Stimulated activated CD4-positive, alpha-beta T cell treated with anti-CD3 and anti-CD28 coated beads, TNF-alpha, amount 100 ng/mL, for 4 hours (primary cell): ENCODE results near the gene GLRX3.
"Not testable (repeated sequence)": the region's sequence is repeated elsewhere in the genome, so short reads cannot be mapped to it uniquely, and the experiment has no call there.

Experiments used
- DNase-seq, 3 experiments: peaks; one replicate each; pipeline ENCODE4 v3.0.0-alpha.2; 2020; ENCODE audit warnings: low read depth in 3 of 3

Gene GLRX3

DNA sequence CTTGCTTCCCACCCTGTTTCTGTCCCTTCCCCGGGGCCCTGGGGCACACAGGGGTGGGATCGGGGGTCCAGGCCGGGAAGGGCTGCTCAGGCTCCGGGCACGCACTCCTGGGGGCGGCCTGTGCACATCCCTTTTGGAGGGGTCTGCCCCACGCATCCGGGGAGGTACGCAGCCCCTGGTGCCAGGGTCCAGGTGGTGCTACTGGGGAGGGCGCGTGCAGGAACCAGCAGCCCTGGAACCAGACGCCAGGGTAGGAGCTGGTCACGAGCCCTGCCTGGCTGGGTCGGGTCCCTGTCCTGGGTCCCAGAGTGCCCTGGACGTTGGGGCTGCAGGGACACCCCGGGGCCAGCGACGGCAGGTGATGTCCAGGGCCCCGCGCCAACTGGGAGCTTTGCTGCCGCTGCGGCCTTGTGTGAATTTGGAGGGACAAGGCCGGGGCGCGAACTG lies 53.4 kb downstream of the GLRX3 start:
- no peak for DNase-seq

DNA sequence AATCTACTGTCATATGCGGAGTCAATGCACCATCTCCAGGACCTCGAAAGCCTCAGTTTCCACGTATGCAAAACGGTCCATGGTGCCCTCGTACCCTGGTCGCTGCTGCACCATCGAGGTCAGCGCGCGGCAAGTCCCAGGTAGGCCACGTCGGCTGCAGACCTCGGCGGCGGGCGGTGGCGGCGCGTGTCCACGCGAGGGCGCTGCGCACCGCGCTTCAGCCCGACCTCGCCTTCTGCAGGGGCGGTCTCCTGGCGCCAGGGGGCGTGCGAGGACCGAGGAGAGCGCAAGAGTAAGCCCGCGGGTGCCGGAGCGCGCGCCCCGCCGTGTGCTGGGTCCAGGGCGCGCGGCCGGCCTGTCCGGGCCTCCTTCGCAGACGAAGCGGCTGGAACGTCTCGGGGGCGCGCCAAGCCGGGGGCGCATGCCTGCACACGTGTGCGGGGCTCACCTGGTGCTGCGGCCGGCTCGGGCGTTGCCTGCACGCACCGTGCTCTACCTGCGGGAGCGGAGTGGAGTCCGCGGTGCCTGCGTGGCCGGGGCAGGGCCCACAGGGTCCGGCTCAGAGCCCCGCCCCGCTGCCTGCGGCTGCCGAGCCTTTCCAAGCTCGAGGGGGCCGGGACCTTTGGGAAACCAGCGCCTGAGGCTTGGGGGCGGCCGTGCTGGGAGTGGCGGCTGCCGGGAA lies 54.0 kb downstream of the GLRX3 start:
- peak; percentile 77 to 90 (median 79) for DNase-seq

DNA sequence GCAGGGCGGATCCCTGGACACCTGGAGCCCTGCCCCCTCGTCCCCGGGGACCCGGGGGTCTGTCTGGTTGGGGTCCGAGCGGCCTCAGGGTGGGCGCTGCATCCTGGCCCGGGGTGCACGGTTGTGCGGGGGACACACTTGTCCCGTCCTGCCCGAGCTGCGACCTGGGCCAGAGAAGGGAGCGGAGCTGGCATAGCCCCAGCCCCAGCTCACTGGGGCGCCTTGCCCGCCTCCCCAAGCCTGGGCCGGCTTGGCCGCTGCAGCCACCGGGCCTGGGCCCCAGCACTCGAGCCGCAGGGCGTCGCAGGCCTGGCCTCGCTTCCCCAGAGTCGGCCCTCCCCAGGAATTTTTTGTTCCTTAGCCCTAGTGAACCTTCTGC lies 54.5 kb downstream of the GLRX3 start:
- DNase-seq, result no peak

DNA sequence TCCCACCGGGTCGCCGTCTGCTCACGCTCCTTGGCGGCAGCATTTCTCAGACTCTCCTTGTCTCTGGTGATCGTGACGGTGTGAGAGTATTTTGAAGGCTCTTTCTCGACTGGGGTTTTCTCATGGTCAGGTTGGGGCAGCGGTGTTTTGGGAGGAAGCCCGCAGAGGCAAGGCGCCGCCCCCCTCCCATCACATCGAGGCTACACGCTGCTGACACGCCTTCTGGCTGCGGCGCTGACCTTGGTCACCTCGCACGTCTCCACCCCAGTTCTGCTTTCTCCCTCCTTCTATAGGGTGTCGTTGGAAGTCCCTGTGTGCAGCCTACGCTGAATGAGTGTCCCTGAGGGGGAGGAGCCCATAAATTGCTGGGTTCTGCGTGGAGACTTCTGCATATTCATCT lies 55.2 kb downstream of the GLRX3 start:
- no peak for DNase-seq

DNA sequence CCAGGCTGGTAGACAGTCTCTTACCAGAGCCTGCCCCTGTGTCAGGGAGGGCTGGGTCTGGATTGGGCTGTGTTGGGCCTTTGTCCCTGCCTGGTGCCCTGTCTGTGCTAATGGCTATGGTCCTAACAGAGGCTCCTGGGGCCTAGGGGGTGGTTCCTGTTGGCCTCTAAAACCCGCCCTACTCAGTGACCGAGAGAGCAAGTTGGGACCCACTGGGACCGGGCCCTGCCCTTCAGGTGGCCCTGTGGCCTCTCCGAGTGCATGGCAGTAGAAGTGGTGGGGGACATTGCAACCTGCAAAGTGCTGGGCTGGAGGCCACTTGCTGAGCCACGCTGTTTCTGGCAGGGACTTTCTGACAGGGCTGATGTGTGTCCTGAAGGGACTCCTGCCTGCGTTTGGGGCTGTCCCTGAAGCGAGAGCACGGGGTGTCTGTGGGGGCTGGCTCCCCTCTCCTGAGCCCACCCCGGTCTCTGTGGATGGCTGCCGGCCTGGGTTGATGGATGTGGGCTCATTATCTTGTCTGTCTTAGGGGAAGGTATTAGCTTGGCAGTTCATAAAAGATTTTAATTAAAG lies 56.2 kb downstream of the GLRX3 start:
- DNase-seq, result no peak

DNA sequence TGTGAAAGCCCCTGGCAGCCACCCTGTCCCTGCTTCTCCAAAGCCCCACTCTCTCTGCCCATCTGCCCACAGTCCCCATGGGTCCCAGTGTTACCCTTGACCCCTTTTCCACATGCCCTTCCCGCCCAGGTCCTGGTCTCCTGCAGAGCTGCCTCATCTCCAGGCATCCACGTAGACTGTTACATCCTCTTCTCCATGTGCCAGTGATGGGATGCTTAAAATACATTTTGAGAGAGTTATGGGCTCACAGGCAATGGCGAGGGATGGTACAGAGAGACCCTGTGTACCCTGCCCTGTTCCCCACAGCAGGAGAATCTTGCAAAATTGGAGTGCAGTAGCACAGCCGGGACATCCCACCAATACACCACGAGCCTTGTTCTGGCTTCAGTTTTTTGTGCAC lies 56.8 kb downstream of the GLRX3 start:
- no peak for DNase-seq

DNA sequence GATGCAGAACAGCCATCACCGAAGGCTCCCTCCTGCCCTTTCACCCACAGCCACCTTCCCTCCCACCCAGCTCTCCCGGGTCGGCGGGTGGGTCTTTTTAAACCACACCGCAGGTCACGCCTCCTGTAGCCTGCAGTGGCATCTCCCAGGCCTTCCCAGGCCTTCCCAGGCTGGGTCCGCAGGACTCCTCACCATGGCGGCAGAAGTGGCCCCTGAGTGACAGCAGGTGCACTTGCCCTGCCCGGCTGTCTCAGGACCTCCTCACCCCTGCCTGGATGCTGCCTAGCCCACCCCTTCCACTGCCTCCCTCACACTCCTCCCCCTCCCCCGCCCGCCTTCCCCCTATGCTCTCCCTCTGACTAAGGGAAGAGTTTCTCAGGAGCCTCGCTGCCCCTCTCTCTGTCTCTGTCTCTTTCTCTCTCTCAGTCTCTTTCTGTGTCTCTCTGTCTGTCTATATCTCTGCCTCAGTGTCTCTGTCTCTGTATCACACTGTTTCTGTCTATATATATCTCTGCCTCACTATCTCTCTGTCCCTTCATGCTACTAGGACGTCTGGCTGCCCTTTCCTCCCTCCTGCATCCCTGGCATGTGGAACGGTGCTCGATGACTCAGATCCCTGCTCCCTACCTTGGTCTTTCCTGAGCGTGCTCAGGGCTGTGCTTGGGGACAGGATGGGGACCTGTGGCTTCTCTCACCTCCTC lies 57.5 kb downstream of the GLRX3 start:
- no peak for DNase-seq

DNA sequence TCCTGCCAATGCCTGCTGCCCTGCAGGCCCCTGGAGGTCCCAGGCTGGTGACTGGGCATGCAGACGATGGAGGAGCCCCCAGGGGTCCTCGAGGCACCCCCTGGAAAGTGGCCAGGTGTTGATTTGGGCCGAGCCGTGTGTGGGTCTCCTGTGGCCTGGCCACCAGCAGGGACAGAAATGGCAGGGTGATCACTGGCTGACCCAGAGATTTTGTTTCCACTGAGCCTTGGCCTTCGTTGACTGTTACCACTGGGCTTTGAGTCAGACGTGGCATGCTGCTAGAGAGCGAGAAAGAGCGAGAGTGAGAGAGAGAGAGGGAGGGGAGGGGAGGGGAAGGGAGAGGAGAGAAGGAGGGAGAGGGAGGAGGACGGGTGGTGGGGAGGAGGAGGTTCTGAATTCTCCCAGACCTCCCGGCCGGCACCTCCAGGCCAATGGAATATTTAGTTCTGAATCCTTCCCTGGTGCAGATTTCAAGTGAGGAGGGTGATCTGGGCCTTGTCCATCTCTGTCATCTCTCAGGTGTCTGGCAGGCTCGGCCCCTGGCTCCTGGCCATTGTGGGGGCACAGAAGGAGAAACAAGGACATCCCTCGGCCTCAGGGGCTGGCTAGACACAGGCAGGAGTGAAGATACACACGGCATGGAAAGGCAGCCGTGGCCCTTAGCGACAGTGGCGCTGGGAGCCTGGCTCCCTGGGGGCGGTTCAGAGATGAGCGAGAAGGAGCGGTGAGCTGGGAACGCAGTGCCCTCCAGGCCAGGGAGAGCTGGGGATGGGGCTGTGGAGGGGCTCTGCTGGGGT lies 58.2 kb downstream of the GLRX3 start:
- DNase-seq, result no peak

DNA sequence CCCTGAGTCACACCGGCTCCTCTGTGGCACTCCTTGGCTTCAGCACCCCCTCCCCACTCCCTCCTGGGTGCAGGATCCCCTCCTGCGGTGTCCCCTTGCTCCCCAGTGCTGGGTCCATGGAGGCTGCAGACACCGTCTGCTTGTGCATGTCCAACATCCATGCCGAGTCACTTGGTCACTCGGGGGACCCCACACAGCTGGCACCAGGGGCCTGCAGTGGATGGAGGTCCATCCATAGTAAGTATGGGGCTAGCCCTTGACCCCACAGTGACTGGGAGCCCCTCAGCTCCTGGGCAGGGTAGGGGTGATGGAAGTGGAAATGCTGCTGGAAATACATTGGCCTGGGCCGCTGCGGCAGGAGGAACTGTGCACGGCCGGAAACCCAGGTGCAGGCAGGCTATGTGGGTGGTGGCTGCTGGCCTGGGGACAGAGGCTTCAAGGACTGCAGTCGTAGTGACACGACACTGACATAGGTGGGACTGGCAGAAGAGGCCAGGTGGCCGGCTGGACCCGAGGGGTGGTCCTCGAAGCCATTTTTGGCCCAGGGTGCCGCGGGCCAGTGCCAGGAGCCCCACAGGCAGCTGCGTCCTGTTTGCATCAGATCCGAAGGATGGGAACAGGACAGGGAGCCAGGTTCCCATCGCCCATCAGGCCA lies 58.9 kb downstream of the GLRX3 start:
- no peak for DNase-seq

DNA sequence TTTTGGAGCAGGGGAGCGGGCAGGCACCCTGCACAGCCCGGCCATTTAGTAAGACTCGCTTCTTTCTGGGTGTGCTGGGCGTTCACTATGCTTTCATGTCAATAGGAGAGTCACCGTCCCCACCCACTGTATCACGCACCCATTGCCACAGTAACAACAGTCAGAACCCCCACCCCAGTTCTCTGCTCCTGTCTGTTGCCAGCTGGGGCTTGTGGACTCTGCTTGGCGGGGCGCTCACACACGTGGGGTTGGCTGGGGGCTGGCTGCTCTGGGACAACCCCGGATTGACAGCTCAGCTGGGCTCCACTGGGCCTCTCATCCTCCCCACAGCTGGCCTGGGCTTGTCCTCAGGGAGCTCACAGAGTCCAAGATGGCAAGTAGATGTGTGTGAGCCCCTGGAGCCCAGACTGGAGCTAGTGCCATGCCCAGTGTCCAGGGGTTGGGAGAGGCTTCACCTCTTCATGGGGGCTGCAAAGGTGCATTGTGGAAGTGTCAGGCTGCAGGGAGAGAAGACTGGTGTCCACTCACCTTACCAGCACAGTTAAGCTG lies 59.6 kb downstream of the GLRX3 start:
- DNase-seq, result no peak

DNA sequence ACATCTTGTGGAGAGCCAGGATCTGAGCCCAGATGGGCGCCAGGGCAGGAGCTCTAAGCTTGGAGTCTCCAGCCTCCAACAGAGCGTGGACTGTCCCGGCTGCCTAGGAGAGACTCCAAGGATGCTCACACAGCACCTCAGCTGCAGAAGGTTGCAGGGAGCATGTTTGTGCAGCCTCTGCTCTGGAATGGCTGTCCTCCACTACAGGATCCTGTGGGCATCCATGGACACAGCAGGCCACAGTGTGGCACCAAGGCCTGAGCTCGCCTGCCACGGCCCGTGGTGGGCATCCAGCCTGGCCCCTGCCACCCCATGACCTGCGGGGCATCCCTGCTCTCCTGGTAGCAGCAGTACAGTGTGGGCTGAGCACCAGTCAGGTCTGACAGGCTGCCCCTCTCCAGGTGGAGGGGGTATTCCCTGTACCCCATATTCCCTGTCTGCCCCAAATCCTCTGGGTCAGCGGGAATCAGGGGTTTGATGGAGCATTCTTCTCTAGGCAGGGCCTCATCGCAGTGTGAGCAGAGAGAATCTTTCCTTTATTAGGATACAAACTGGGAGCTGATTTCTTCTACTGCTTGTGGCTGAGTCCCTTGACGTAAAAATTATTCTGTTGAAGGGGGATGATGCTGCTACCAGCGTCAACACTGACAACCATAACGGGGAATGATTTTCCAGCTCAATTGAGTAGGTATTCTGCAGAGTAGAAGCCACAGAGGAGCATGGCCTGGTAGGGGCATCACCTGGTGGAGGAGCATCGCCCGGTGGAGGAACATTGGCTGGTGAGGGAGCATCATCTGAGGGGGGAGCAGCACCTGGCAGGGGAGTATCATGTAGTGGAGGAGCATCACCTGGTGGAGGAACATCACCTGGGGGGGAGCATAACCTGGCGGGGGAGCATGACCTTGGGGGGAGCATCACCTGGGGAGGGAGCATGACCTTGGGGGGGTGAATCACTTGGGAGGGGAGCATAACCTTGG lies 60.6 kb downstream of the GLRX3 start:
- no peak for DNase-seq

DNA sequence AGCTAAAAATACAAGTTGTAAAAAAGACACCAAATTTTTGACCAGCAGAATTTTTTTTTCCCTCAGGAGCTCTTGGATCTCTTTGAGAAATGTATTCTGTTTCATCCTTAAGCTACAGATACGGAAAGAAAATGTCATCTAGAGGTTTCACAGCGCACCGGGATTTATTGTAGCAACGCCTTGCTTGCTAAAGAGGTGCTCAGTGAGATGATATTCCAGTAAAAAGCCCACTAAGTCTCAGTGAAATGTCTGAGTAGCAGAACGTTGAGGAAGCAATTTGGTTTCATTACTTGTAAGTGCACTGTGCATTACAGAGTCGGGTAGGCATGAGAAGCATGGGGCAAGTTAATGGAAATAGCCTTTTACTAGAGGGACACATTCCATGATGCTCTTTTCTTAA lies 62.5 kb downstream of the GLRX3 start:
- no peak for DNase-seq

DNA sequence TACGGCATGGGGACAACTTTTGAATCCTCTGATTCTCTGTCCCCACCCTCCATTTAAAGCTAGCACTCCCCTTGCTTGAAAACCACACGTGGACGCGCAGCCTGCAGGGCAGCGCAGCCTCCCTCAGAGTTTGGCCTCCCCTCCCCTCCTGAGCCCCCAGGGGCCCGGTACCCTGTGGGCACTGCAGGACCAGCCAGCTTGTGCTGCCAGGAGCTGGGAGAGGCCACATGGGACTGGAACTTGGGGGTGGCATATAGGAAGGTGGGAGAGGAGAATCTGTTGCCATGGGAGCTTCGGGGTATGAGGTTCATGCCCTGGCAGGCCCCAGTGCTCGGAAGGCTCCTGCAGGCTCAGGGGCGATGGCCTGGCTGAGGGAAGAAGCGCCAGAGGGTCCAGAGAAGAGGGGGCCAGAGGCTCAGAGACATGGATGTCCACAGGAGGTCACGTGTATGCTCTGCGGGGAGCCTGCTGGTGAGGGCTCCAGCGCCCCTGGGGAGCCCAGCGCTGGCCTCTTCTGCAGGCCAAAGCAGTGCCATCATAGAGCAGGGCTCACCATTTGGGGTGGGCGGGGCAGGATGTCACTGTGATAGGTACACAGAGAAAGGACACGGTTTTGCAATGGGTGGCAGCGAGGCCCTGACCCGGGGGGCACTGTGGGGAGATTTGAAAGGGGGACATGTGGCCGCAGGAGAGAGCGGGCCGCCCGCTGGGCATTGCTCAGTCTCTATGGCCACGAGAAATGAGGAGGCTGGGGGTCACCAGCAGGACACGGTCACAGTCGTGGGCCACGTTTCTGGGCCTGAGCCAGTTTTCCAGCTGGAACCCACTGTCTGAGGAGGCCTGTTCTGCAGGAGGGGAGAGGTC lies 64.2 kb downstream of the GLRX3 start:
- no peak for DNase-seq

DNA sequence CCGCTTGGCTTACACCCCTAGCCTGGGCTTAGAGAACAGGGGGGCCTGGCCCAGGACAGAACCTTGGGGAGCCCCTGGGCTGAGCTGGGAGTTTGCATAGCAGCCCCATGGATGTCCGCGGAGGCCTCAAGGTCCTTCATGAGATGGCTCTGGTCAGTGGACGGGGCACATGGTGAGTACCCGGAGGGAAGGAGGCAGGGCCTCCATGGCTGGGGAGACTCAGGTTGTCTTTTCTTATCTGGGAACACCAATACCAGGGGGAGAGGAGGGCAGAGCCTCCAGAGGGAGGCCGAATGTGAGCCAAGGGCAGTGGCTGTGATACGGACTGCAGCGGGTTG lies 64.8 kb downstream of the GLRX3 start:
- DNase-seq, result no peak

DNA sequence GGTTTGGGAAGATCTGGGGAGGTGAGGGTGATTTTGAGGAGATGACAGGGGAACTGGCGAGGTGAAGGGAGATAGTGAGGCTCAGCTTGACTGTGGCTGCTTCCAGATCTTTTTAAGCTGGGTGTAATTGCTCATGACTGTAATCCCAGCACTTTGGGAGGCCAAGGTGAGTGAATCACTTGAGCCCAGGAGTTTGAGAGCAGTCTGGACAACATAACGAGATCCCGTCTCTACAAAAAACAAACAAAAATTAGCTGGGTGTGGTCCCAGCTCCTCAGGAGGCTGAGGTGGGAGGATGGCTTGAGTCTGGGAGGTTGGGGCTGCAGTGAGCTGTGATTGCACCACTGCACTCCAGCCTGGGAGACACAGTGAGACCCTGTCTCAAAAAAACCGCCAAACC lies 66.0 kb downstream of the GLRX3 start:
- DNase-seq, result not testable (repeated sequence)

DNA sequence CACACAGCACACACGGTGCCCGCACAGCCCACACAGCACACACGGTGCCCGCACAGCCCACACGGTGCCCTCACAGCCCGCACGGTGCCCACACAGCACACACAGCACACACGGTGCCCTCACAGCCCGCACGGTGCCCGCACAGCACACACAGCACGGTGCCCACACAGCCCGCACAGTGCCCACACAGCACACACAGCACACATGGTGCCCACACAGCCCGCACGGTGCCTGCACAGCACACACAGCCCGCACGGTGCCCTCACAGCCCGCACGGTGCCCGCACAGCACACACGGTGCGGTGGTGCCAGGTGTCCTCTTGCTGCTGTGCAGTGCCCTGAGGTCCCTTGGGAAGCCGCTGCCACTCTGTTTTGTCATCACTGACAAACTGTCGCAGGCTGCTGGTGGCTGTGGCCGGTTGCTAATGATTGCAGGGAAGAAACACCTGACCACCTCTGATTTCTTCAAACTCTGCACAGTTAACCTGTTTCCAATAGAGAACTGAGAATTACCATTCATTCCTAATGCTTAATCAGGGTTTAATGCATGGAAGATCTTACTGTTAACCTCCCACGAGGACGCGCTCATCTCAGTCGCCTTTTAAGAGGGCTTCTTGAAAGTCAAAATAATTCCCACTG lies 66.9 kb downstream of the GLRX3 start:
- no peak for DNase-seq

DNA sequence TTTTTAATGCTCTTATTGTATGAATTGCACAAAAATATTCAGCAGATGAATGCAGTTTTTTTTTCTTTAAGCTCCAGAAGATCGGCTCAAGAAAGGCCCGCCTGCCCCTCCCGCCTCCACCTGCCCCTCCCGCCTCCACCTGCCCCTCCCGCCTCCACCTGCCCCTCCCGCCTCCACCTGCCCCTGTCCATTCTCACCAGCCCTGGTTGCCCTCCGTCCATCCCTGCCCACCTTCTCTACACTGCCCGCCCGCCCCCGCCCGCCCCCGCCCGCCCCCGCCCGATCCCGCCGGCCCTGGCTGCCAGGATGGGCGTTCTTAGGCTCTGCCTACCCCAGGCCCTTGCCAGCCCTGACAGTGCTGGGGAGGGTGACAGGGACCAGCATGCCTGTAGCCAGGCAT lies 67.4 kb downstream of the GLRX3 start:
- DNase-seq, result no peak

DNA sequence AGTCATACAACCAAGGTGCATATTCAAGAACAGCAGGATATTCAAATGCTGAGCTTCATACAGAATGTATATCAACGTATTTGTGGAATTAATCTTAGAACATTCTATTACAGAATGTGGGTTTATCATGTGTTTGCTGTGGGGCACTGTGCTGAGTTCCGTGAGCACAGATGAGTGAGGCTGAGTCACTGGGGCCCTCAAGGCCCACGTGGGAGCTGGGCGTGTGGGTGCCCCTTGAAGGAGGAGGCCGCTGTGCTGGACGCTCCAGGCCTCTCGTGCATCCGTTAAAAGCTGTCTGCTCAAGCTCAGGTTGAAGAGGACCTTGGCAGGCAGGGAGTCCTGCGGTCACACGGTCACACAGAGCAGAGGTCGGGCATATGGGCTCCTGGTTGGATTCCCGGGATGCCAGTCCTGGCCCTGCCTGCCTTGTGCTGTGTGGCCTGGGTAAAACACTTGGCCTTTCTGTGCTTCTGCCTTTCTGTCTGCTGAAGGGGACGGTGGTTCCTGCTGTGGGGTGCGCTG lies 70.1 kb downstream of the GLRX3 start:
- DNase-seq, result no peak

DNA sequence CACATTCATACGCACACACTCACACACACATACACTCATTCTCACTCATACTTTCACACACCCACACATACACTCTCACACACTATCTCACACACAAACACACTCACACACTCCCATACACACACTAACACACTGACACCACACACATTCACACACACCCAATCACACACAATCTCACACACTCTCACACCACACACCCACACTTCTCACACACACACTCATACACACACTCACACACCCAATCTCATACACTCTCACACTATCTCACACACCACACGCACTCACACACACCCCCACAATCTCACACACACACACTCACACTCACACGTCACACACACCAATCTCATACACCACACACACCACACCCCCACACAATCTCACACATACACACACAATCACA lies 71.0 kb downstream of the GLRX3 start:
- DNase-seq, result no peak
